DMS 273 (cell line): ENCODE measurements around the gene FNTB.
"Not testable (repeated sequence)": the region's sequence is repeated elsewhere in the genome, so short reads cannot be mapped to it uniquely, and the experiment has no call there.

Experiments
- DNase-seq: peaks from one replicate; lab custom pipeline; 2025; ENCODE audit not compliant: unreplicated experiment; lab: John Stamatoyannopoulos, UW

FNTB gene

GRCh38 chr14:65080960-65081747 is 94.5 kb downstream of the FNTB start:
- no peak for DNase-seq

GRCh38 chr14:65082930-65083329 is 96.2 kb downstream of the FNTB start:
- DNase-seq = peak; percentile 19

GRCh38 chr14:65084554-65085505 is 98.1 kb downstream of the FNTB start:
- no peak for DNase-seq

DNA sequence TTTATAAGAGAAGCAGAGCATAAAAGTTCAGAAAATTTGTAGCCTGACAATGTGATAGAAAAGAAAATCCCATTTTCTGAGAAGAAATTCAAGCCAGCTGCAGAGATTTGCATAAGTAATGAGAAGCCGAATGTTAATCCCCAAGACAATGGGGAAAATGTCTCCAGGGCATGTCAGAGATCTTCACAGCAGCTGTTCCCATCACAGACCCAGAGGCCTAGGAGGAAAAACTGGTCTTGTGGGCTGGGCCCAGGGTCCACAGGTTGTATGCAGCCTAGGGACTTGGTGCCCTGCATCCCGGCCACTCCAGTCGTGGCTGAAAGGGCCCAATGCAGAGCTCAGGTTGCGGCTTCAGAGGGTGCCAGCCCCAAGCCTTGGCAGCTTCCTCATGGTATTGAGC is 100.0 kb downstream of the FNTB start:
- not testable (repeated sequence) for DNase-seq

DNA sequence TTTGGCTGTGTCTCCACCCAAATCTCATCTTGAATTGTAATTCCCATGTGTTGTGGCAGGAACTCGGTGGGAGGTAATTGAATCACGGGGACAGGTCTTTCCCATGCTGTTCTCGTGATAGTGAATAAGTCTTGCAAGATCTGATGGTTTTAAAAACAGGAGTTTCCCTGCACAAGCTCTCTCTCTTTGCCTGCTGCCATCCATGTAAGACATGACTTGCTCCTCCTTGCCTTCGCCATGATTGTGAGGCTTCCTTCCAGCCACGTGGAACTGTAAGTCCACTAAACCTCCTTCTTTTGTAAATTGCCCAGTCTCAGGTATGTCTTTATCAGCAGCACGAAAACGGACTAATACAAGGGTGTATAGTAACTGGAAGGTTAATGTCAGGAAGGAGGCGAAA is 101.1 kb downstream of the FNTB start:
- not testable (repeated sequence) for DNase-seq

DNA sequence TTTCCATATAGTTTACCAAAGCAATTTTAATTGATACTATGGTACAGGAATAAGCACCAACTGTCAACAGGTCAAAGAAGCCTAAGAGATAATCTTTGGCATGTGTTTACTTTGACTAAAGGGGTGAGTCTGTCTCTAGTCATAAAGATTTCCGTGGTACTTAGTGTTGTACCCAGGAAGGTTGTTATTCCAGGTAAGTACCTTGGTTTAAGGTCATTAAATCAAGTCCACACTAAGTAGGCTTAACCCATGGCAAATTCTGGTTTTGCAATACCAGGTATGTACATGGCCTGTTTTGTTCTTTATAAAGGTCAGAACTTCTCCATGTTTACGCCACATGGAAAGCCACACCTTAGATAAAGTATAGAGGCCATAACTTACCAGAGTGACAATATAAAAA is 105.7 kb downstream of the FNTB start:
- DNase-seq = no peak

DNA sequence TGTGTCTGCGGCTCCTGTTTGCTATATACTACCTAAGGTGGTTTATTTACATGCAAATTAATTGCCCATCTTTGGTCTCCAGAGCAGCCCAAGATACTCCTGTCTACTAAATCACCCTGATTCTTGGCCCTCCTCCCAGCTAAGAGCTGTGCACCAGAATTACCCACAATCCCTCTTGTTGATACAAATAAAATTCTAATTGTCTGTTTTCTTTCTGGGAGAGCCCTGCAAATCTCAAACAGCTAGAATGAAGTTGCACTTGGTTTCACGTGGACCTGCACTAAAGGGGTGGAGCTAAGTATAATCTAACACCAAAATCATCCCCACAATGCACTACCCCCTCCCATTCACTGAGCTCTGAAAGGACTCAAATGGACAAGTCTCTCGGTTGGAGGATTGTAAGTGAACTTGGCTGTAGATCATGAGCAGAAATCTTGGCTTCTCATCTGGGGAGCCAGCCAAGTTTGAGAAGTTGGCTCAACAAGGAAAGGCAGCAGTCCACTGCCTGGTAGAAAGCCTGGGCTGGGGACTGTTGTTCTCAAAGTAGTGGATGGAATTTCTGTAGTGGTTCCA is 109.0 kb downstream of the FNTB start:
- DNase-seq = peak; percentile 35

- no peak for DNase-seq
These were observed 109.8 kb downstream of the FNTB start for GRCh38 chr14:65096323-65097089.

- no peak for DNase-seq
These were observed 111.9 kb downstream of the FNTB start for GRCh38 chr14:65098586-65098985.

- DNase-seq = no peak
These were observed 114.3 kb downstream of the FNTB start for GRCh38 chr14:65100922-65101541.

- DNase-seq = peak; percentile 48
These were observed 115.1 kb downstream of the FNTB start for GRCh38 chr14:65101631-65102440.

GRCh38 chr14:65102441-65103149 is 115.9 kb downstream of the FNTB start, which contains the start of gene MAX:
MAX (minus strand) TSS chr14:65102517; CDS start chr14:65102339, 178 bp downstream.
- DNase-seq = peak; percentile 100

GRCh38 chr14:65103150-65103760 is 116.6 kb downstream of the FNTB start:
- DNase-seq = peak; percentile 84

GRCh38 chr14:65104791-65105190 is 118.1 kb downstream of the FNTB start:
- DNase-seq = no peak

GRCh38 chr14:65106316-65106715 is 119.6 kb downstream of the FNTB start:
- no peak for DNase-seq

- no peak for DNase-seq
These were observed 120.0 kb downstream of the FNTB start for GRCh38 chr14:65106736-65107135.

- no peak for DNase-seq
These were observed 120.5 kb downstream of the FNTB start for GRCh38 chr14:65107200-65107599.

DNA sequence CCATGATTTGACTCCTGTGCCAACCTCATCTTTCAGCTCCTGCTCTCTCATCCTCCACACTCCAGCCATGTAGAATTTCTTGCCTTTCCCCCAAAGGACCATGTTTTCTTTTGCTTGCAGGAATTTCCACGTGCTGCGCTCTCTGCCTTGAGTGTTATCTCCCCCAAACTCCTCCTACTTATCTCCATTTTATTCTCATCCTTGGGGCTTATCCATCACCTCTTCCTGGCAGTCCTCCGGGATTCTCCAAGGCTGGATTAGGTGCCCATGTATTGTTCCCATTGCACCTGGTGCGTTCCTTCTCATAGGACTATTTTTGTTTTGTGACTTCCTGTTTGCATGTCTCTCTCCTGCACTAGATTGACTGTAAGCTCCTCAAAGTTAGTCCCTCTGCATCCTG is 122.7 kb downstream of the FNTB start:
- no peak for DNase-seq
